Measurements from ENCODE around the gene IL17A. TPM values are rescaled to one million over a fixed set of nuclear protein-coding genes. Genes with fewer than 3 reads are reported as not detected.

IL17A gene
- total RNA-seq, 4 donors from 2014 or later: not detected

DNA sequence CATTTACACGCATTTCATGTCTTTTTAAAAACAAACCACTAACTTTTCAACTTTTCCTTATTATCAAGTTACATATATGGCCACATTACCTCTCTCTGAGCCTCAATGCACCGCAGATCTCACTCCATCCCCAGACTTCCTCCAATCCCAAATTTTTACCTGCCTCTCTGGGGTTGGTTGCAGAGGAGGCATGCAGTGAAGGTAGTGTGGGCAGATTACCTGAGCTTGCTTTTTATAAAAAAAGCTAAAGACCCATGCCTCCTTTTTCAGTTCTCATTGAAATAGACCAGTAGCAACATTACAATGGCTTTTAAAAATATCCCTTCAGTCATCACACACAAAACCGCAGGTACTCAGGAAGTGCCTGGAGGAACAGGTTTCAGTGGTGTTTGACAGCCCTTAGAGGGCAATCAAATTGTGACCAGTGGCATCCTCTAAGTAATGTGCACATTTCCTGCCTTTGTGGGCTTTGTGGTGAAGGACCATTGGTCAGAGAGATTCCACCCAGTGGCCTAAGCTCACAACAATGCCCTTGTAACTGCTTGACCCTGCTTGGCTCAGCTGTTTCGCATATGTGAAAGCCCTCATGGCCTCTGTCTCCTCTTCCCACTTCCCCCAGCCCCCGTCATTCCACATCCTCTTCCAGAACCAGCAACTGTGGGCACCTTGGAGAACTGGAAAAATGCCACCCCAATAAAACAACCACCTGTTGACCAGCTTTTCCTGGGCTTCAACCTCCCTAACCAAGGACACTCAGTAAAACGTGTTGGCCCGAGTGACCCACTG lies 30.2 kb upstream of the IL17A start:
- TF ChIP-seq, protein P1, sequence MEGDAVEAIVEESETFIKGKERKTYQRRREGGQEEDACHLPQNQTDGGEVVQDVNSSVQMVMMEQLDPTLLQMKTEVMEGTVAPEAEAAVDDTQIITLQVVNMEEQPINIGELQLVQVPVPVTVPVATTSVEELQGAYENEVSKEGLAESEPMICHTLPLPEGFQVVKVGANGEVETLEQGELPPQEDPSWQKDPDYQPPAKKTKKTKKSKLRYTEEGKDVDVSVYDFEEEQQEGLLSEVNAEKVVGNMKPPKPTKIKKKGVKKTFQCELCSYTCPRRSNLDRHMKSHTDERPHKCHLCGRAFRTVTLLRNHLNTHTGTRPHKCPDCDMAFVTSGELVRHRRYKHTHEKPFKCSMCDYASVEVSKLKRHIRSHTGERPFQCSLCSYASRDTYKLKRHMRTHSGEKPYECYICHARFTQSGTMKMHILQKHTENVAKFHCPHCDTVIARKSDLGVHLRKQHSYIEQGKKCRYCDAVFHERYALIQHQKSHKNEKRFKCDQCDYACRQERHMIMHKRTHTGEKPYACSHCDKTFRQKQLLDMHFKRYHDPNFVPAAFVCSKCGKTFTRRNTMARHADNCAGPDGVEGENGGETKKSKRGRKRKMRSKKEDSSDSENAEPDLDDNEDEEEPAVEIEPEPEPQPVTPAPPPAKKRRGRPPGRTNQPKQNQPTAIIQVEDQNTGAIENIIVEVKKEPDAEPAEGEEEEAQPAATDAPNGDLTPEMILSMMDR (IDR thresholded peaks at IDR 0.05; ENCODE audit: low read depth): no peak

DNA sequence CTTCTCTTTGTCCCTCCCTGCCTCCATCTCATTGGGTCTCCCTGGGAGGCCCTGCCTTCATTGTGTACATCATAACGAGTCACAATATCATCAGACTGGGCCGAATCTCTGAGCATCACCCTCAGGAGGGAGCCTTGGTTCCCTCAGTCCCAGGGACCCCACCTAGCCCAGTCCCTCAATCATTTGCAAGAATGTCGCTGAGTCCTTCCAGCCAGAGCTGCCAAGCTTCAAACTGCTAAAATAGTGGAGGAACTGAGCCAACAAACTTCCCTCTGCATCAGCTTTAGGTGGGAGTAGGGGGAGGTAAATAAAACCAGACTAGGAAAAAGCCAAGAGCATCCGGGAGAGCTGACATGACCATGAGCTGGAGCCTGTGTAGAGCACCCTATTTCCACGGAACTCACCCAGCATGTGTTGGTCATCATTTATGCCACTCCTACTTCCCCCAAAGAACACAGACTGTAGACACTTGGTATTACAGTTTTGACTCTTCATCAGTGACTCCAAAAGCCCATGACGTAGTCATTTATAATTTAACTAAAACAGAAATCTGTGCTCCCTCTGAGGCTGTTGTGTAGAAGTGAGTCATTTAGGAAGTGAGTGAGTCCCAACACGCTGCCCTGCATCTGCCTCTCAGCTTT lies 28.8 kb upstream of the IL17A start:
- TF ChIP-seq, protein P1 (IDR thresholded peaks at IDR 0.05; ENCODE audit: low read depth): no peak

DNA sequence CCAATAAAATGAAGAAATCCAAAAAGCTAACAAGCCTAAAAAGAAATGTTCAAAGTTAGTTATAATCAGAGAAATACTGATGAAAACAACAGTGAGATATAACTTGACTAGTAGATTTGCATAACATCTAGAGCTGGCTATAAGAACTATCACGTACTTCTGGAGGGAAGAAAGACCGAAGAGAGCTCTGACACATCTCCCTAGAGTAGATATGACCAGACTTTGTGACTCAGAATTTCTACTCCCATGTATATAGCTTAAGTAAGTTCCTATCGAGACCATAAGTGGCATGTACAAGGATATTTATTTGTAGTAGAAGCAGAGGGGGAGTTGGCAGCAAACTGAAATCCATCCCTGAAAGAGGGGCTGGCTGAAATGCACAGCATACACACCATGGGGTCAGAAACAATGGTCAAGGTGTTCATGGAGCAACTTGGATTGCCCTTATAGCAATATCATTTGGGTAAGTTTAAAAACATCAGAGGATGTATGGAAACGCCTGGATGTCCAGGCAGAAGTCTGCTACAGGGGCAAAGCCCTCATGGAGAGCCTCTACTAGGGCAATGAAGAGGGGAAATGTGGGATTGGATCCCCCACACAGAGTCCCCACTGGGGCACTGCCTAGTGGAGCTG lies 25.6 kb upstream of the IL17A start:
- TF ChIP-seq, protein P1 (IDR thresholded peaks at IDR 0.05; ENCODE audit: low read depth): no peak

DNA sequence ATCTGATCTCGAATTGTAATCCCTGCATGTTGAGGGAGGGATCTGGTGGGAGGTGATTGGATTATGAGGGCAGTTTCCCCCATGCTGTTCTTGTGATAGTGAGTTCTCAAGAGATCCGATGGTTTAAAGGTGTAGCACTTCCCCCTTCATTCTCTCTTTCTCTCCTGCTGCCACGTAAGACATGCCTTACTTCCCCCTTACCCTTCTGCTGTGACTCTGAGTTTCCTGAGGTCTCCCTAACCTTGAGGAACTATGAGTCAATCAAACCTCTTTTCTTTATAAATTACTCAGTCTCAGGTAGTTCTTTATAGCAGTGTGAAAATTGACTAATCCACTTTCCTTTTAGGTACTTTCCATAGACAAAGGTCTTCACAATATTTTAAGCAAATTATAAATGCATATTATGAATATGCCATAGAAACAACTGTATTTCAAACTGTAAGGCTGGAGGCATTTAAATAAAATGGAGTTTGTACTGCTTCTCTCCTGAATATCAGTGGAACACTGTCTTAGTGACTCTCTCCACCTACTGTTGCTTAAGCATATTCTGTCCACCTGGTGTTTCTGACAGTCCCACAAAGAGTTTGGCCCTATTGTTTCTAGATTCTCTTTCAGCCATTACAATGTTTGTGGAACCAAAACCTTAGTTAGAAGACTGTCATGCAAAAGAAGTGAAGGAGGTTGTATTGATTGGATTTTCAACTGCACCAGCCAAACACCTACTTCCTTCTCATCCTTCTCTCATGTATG lies 24.3 kb upstream of the IL17A start:
- TF ChIP-seq, protein P1 (IDR thresholded peaks at IDR 0.05; ENCODE audit: low read depth): no peak

DNA sequence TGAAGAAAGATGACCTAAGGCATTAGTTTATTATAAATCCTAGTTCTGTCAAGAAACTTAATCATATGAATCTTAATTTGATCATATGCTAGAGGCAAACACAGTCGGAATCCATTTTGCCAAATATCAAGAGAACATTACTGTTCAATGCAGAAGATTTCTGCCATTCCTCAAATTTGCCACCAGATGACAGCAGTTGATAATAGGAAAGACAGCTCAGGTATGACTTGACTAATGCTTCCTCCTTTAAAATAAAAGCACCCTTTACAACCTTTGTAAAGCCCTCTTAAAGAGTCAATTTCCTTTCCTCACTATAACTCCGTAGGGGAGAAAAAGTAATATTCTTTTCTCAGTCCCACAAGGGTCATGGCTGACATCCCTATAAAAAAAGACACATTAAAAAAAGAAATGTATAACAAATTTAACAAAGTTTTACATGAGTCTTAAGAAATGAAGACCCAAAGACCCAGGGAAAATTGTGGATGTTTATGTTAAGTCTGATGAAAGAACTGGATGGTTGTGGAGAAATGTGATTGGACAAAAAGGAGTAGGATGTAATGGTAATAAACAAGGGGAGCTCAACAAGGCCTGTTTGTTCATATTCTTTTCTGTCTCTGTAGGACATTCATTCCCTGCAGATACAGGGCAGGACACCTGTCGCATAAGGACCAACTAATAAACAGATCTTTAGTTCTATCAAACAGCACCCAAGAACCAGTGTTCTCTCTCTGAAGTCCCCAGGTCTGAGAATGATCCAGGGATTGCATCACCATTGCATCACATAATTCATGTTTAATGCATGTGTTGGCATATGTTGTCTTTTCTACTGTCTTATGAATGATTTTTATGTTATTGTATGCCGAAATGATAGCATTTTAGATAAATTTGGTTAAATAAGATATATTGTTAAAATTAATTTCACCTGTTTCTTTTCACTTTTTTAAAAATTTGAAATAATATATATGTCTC lies 23.0 kb upstream of the IL17A start:
- TF ChIP-seq, protein P1 (IDR thresholded peaks at IDR 0.05; ENCODE audit: low read depth): no peak

DNA sequence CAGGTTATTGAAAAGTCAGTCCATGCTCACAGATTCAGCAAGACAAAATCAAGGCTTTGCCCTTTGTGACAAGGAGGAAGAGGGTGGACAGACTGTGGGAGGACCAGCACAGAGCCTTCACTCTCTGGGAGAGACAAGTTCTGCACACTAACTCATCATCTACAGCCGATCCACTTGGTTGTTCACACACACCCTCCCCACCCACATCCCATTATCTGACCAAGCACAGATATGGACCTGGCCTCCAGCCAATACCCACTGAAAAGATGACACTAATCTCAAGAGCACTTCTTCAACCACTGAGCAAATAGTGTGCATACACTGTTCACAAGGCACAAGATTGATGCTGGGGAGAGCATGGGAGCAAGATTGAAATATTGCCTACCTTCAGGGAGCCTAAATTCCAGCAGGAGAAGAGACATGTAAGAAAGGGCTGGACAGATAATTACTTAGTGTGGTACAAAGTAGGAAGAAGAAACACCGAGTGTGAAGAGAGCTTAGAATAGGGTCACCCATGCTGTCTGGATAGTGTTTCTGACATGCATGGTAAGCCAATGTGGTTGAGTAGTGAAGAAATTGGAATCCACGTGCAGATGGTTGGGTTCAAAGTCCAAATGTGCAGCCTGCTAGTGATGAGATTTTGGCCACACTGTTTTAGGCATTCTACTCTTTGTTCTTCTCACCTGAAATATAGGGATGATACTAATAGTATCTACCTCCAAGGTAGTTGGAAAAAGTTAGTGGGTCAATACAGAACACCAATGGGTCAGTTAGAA lies 21.7 kb upstream of the IL17A start:
- TF ChIP-seq, protein P1 (IDR thresholded peaks at IDR 0.05; ENCODE audit: low read depth): no peak

Data from subcutaneous adipose tissue (tissue), 4 donors.